GM23338 (cell line): Measurements from ENCODE around the gene CST3. TPM values are rescaled to one million over a fixed set of nuclear protein-coding genes. Genes with fewer than 3 reads are reported as not detected.

Experiments
- ATAC-seq: fragments of 200-7000 bp; cut with Tn5 transposase; 3 replicates; pipeline ENCODE4 v1.9.1; 2020
- DNase-seq: peaks from one replicate; pipeline ENCODE4 v3.0.0-alpha.2; 2015; ENCODE audit warnings: low spot score
- H2AFZ ChIP-seq: fragments of 200-600 bp; sonication (generic); 2 replicates; pipeline ENCODE4 v1.8.0; 2016; ENCODE audit warnings: antibody characterized with exemption, mild to moderate bottlenecking, moderate library complexity
- H3F3A ChIP-seq: fragments of 200-600 bp; sonication (generic); replicated peaks from 2 replicates; pipeline ENCODE4 v1.8.0; 2017; ENCODE audit warnings: antibody characterized with exemption, mixed run types, low read depth
- H3K27ac ChIP-seq: fragments of 200-600 bp; sonication (generic); 2 replicates; pipeline ENCODE4 v1.6.1; 2016; ENCODE audit warnings: low read depth
- H3K27me3 ChIP-seq: fragments of 200-600 bp; sonication (generic); 2 replicates; pipeline ENCODE4 v1.8.0; 2016; ENCODE audit warnings: mild to moderate bottlenecking, mixed run types, moderate library complexity; ENCODE audit not compliant: insufficient read depth
- H3K36me3 ChIP-seq: fragments of 200-600 bp; sonication (generic); 2 replicates; pipeline ENCODE4 v1.8.0; 2016; ENCODE audit warnings: mild to moderate bottlenecking; ENCODE audit not compliant: insufficient read depth
- H3K4me1 ChIP-seq: fragments of 200-600 bp; sonication (generic); 2 replicates; pipeline ENCODE4 v1.8.0; 2016; ENCODE audit warnings: mild to moderate bottlenecking, moderate library complexity; ENCODE audit not compliant: insufficient read depth
- H3K4me2 ChIP-seq: fragments of 200-600 bp; sonication (generic); 2 replicates; pipeline ENCODE4 v1.7.1; 2017; ENCODE audit warnings: mixed run types
- H3K4me3 ChIP-seq: fragments of 200-600 bp; sonication (generic); 2 replicates; pipeline ENCODE4 v1.6.1; 2016; ENCODE audit warnings: mixed run types
- H3K79me2 ChIP-seq: fragments of 200-600 bp; sonication (generic); replicated peaks from 2 replicates; pipeline ENCODE4 v1.8.0; 2017; ENCODE audit warnings: mild to moderate bottlenecking; ENCODE audit not compliant: insufficient read depth
- H3K9me2 ChIP-seq: fragments of 200-600 bp; sonication (generic); 2 replicates; pipeline ENCODE4 v1.8.0; 2017; ENCODE audit not compliant: insufficient read depth
- H4K20me1 ChIP-seq: fragments of 200-600 bp; sonication (generic); replicated peaks from 2 replicates; pipeline ENCODE4 v1.8.0; 2017; ENCODE audit warnings: mild to moderate bottlenecking; ENCODE audit not compliant: insufficient read depth
- H3K27ac Mint-ChIP-seq: 2 replicates; pipeline ENCODE4 v1.8.0; 2020; ENCODE audit warnings: inconsistent platforms, mild to moderate bottlenecking, moderate library complexity, mixed read lengths
- H3K27me3 Mint-ChIP-seq: 3 replicates; pipeline ENCODE4 v1.8.0; 2022; ENCODE audit warnings: low read depth, mild to moderate bottlenecking, moderate library complexity, mixed read lengths, inconsistent platforms; ENCODE audit not compliant: insufficient read depth, poor library complexity
- H3K36me3 Mint-ChIP-seq: 3 replicates; pipeline ENCODE4 v1.8.0; 2021; ENCODE audit warnings: low read depth, mild to moderate bottlenecking, inconsistent platforms, moderate library complexity, mixed read lengths
- H3K4me1 Mint-ChIP-seq: 3 replicates; pipeline ENCODE4 v1.8.0; 2020; ENCODE audit warnings: mild to moderate bottlenecking, inconsistent platforms, mixed read lengths
- H3K4me3 Mint-ChIP-seq: 3 replicates; pipeline ENCODE4 v1.8.0; 2021; ENCODE audit warnings: moderate library complexity, mild to moderate bottlenecking, inconsistent platforms, mixed read lengths
- H3K9me3 Mint-ChIP-seq: 3 replicates; pipeline ENCODE4 v1.8.0; 2020; ENCODE audit warnings: moderate library complexity, mild to moderate bottlenecking, inconsistent platforms, mixed read lengths
- EZH2phosphoT487 ChIP-seq: fragments of 200-600 bp; sonication (generic); IDR thresholded peaks from one replicate; pipeline ENCODE4 v1.8.1; 2018; ENCODE audit warnings: antibody characterized with exemption; ENCODE audit not compliant: unreplicated experiment
- JUNB ChIP-seq: IDR thresholded peaks from one replicate; pipeline ENCODE4 v1.6.1; 2016; ENCODE audit warnings: antibody characterized with exemption; ENCODE audit not compliant: unreplicated experiment
- POLR2AphosphoS5 ChIP-seq: IDR thresholded peaks from 2 replicates; pipeline ENCODE4 v1.6.1; 2016; ENCODE audit warnings: antibody characterized with exemption, low read depth
- STAT1 ChIP-seq: IDR thresholded peaks from one replicate; pipeline ENCODE4 v1.6.1; 2016; ENCODE audit warnings: antibody characterized with exemption; ENCODE audit not compliant: unreplicated experiment
- ZNF114 ChIP-seq: fragments of 250-450 bp; sonication (Bioruptor Pico); IDR thresholded peaks from 2 replicates; pipeline ENCODE4 v1.5.0; 2020; ENCODE audit warnings: mild to moderate bottlenecking, moderate library complexity
- ZNF331 ChIP-seq: fragments of 250-450 bp; sonication (Bioruptor Pico); IDR thresholded peaks from 2 replicates; pipeline ENCODE4 v1.5.0; 2020; ENCODE audit warnings: low read depth, mild to moderate bottlenecking, moderate library complexity
- polyA plus RNA-seq: library from polyadenylated mRNA; unstranded; fragments of >200 nt; fragmentation: Nextera tagmentation; extraction: Ambion mirVana; gene quantifications from 2 replicates; pipeline ENCODE4 v1.2.1, GENCODE V29; 2016
- total RNA-seq: library from RNA; depleted of rRNA; stranded (reverse); fragments of >200 nt; shearing (Covaris generic); gene quantifications from 2 replicates; pipeline ENCODE4 v1.2.3, GENCODE V29; 2014
- TF ChIP-seq, protein P1 (sequence below): IDR thresholded peaks from one replicate; pipeline ENCODE4 v1.6.1; 2018; ENCODE audit warnings: antibody characterized with exemption; ENCODE audit not compliant: unreplicated experiment
- TF ChIP-seq, protein P2 (sequence below), 2 experiments: fragments of 200-600 bp in 1 of 2; sonication (generic) in 1 of 2; conservative IDR thresholded peaks; 2 replicates each; pipeline versions ENCODE4 v1.5.1 to v1.6.1; 2016 to 2017; ENCODE audit warnings: antibody characterized with exemption in 2 of 2, low read depth in 2 of 2, mild to moderate bottlenecking in 2 of 2, moderate library complexity in 1 of 2
- TF ChIP-seq, protein P3 (sequence below): IDR thresholded peaks from 2 replicates; pipeline ENCODE4 v1.6.1; 2016; ENCODE audit warnings: antibody characterized with exemption

The CST3 gene
- total and polyA plus RNA-seq, 2 experiments from 2014 or later, result 51.8 to 71.5 TPM

DNA sequence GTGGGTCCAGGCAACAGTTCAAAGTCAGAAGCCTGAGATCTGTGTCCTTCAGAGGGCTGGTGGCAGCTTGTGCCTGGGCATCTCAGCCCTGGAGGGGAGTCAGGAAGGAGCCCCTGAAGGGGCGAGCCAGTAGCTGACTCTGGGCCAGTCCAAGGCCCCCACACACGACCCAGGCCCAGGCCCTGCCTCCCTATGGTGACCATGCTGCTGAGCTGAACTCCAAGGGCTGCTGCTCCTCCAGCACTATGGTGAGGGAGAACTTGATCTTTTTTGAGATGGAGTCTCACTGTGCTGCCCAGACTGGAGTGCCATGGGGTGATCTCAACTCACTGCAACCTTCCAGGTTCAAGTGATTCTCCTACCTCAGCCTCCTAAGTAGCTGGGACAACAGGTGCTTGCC lies 15.2 kb upstream of the CST3 start (continued):
- TF ChIP-seq, protein P1, sequence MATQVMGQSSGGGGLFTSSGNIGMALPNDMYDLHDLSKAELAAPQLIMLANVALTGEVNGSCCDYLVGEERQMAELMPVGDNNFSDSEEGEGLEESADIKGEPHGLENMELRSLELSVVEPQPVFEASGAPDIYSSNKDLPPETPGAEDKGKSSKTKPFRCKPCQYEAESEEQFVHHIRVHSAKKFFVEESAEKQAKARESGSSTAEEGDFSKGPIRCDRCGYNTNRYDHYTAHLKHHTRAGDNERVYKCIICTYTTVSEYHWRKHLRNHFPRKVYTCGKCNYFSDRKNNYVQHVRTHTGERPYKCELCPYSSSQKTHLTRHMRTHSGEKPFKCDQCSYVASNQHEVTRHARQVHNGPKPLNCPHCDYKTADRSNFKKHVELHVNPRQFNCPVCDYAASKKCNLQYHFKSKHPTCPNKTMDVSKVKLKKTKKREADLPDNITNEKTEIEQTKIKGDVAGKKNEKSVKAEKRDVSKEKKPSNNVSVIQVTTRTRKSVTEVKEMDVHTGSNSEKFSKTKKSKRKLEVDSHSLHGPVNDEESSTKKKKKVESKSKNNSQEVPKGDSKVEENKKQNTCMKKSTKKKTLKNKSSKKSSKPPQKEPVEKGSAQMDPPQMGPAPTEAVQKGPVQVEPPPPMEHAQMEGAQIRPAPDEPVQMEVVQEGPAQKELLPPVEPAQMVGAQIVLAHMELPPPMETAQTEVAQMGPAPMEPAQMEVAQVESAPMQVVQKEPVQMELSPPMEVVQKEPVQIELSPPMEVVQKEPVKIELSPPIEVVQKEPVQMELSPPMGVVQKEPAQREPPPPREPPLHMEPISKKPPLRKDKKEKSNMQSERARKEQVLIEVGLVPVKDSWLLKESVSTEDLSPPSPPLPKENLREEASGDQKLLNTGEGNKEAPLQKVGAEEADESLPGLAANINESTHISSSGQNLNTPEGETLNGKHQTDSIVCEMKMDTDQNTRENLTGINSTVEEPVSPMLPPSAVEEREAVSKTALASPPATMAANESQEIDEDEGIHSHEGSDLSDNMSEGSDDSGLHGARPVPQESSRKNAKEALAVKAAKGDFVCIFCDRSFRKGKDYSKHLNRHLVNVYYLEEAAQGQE, result no peak
- TF ChIP-seq POLR2AphosphoS5, result no peak

DNA sequence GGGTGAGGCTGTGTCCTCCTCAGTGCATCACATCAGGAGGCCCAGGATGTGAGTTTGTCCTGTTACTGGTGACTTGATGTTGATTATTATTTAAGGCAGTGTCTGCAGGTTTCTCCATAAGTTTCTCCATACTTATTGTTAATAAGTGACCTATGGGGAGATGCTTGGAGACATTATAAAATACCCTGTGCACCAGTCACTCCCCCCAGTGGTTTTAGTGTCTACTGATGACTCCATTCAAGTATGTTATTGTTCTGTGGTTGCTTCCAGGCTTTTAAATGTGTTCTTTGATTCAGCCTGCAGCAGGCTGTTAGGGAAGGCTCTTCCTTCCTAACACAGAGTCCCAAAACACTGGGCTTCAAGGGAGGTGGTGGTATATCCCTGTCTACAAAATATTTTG lies 14.6 kb upstream of the CST3 start:
- Mint-ChIP-seq H3K9me3 (no peaks in the 10 kb centered on the region; the same call in 2 of the 3 replicates), H3K36me3 (no peaks in the 10 kb centered on the region), H3K27me3 (peaks cover 4% of the 10 kb centered on the region), H3K4me1 (peaks cover 5% of the 10 kb centered on the region; the same call in 2 of the 3 replicates), H3K4me3 (no peak overlapping the region), H3K27ac (no peak overlapping the region)
- no peak for TF ChIP-seq ZNF114 (CRISPR knock-in tag)
- TF ChIP-seq, protein P1, result no peak
- no peak for TF ChIP-seq STAT1
- TF ChIP-seq JUNB, result no peak
- TF ChIP-seq EZH2phosphoT487, result no peak
- TF ChIP-seq ZNF331, result no peak
- TF ChIP-seq, protein P2, sequence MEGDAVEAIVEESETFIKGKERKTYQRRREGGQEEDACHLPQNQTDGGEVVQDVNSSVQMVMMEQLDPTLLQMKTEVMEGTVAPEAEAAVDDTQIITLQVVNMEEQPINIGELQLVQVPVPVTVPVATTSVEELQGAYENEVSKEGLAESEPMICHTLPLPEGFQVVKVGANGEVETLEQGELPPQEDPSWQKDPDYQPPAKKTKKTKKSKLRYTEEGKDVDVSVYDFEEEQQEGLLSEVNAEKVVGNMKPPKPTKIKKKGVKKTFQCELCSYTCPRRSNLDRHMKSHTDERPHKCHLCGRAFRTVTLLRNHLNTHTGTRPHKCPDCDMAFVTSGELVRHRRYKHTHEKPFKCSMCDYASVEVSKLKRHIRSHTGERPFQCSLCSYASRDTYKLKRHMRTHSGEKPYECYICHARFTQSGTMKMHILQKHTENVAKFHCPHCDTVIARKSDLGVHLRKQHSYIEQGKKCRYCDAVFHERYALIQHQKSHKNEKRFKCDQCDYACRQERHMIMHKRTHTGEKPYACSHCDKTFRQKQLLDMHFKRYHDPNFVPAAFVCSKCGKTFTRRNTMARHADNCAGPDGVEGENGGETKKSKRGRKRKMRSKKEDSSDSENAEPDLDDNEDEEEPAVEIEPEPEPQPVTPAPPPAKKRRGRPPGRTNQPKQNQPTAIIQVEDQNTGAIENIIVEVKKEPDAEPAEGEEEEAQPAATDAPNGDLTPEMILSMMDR (conservative IDR thresholded peaks at IDR 0.05; ENCODE audit: low read depth in 2 of 2), result no peak
- TF ChIP-seq, protein P3, sequence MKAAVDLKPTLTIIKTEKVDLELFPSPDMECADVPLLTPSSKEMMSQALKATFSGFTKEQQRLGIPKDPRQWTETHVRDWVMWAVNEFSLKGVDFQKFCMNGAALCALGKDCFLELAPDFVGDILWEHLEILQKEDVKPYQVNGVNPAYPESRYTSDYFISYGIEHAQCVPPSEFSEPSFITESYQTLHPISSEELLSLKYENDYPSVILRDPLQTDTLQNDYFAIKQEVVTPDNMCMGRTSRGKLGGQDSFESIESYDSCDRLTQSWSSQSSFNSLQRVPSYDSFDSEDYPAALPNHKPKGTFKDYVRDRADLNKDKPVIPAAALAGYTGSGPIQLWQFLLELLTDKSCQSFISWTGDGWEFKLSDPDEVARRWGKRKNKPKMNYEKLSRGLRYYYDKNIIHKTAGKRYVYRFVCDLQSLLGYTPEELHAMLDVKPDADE, result no peak
- Histone ChIP-seq H3K27ac (no peak overlapping the region), H4K20me1 (no peaks in the 10 kb centered on the region), H3K4me3 (no peak overlapping the region), H3K79me2 (no peaks in the 10 kb centered on the region), H3K27me3 (no peaks in the 10 kb centered on the region), H3K4me1 (no peaks in the 10 kb centered on the region), H3K4me2 (no peak overlapping the region), H3F3A (no peaks in the 10 kb centered on the region), H3K36me3 (no peaks in the 10 kb centered on the region), H2AFZ (no peak overlapping the region), H3K9me2 (no peaks in the 10 kb centered on the region)
- DNase-seq (no peak), ATAC-seq (no peak)
